Measurements from ENCODE around the gene RPL37A. TPM values are rescaled to one million over a fixed set of nuclear protein-coding genes. Genes with fewer than 3 reads are reported as not detected.

Gene RPL37A
- 1,000 to 10,000 TPM; 2,149 to 2,170 TPM for total RNA-seq

GRCh38 chr2:216498379-216499352 lies at the start of gene RPL37A:
RPL37A (plus strand) TSS chr2:216498844; CDS start chr2:216498875, 31 bp downstream.
- Mint-ChIP-seq H3K4me3 (peak within 1 kb of the TSS; percentile 91), H3K27ac (peak within 1 kb of the TSS; percentile 87), H3K9me3 (no peaks in the 10 kb centered on the region), H3K27me3 (no peaks in the 10 kb centered on the region), H3K36me3 (ENCODE audit: low read depth) (peaks cover 44% of the 10 kb centered on the region), H3K4me1 (peaks cover 65% of the 10 kb centered on the region)
- ChIA-PET POLR2A (interaction anchor here (0.5 to 2.1 kb wide), 13 partner anchors 9 to 388 kb away, joined by 3 to 11 read pairs (median 4); no protein-coding TSS in a partner anchor), CTCF (interaction anchor here (0.7 to 2.0 kb wide), 4 partner anchors 18 to 384 kb away, joined by 3 to 9 read pairs (median 6); partner anchors contain the start of gene SMARCAL1)
- peak; percentile 91 for DNase-seq

GRCh38 chr2:216450346-216450745 lies 48.3 kb upstream of the RPL37A start:
- H3K4me1 Mint-ChIP-seq: no peaks in the 10 kb centered on the region
- peaks cover 80% of the 10 kb centered on the region for H3K36me3 Mint-ChIP-seq (ENCODE audit: low read depth)
- peaks cover 2% of the 10 kb centered on the region for H3K9me3 Mint-ChIP-seq
- POLR2A ChIA-PET: no interaction called here
- no peak overlapping the region for H3K4me3 Mint-ChIP-seq
- CTCF ChIA-PET: no interaction called here
- H3K27ac Mint-ChIP-seq: no peak overlapping the region
- DNase-seq: no peak
- no peaks in the 10 kb centered on the region for H3K27me3 Mint-ChIP-seq

- DNase-seq: no peak
- peaks cover 83% of the 10 kb centered on the region for H3K36me3 Mint-ChIP-seq (ENCODE audit: low read depth)
- ChIA-PET CTCF (no interaction called here), POLR2A (no interaction called here)
- H3K27ac Mint-ChIP-seq: no peak overlapping the region
- no peaks in the 10 kb centered on the region for H3K4me1 Mint-ChIP-seq
- no peak overlapping the region for H3K4me3 Mint-ChIP-seq
- H3K9me3 Mint-ChIP-seq: peaks cover 2% of the 10 kb centered on the region
- no peaks in the 10 kb centered on the region for H3K27me3 Mint-ChIP-seq
Observed at GRCh38 chr2:216450784-216451183, 47.9 kb upstream of the RPL37A start.

- Mint-ChIP-seq H3K36me3 (ENCODE audit: low read depth) (peaks cover 60% of the 10 kb centered on the region), H3K9me3 (no peaks in the 10 kb centered on the region), H3K27me3 (no peaks in the 10 kb centered on the region), H3K4me3 (no peak overlapping the region), H3K27ac (no peak overlapping the region), H3K4me1 (no peaks in the 10 kb centered on the region)
- ChIA-PET POLR2A (no interaction called here), CTCF (no interaction called here)
- no peak for DNase-seq
Observed at GRCh38 chr2:216453955-216454614, 44.6 kb upstream of the RPL37A start.

GRCh38 chr2:216463148-216463547 lies 35.5 kb upstream of the RPL37A start:
- Mint-ChIP-seq H3K4me1 (no peaks in the 10 kb centered on the region), H3K4me3 (no peak overlapping the region), H3K27me3 (no peaks in the 10 kb centered on the region), H3K9me3 (no peaks in the 10 kb centered on the region), H3K36me3 (ENCODE audit: low read depth) (peaks cover 5% of the 10 kb centered on the region), H3K27ac (no peak overlapping the region)
- CTCF ChIA-PET: no interaction called here
- DNase-seq: no peak
- POLR2A ChIA-PET: no interaction called here

GRCh38 chr2:216464104-216464720 lies 34.4 kb upstream of the RPL37A start:
- Mint-ChIP-seq H3K4me3 (no peak overlapping the region), H3K9me3 (no peaks in the 10 kb centered on the region), H3K36me3 (ENCODE audit: low read depth) (peaks cover 3% of the 10 kb centered on the region), H3K4me1 (no peaks in the 10 kb centered on the region), H3K27ac (no peak overlapping the region), H3K27me3 (no peaks in the 10 kb centered on the region)
- ChIA-PET CTCF (no interaction called here), POLR2A (no interaction called here)
- no peak for DNase-seq

GRCh38 chr2:216465579-216466195 lies 33.0 kb upstream of the RPL37A start:
- ChIA-PET POLR2A (no interaction called here), CTCF (no interaction called here)
- Mint-ChIP-seq H3K36me3 (ENCODE audit: low read depth) (peaks cover 7% of the 10 kb centered on the region), H3K9me3 (no peaks in the 10 kb centered on the region), H3K4me3 (no peak overlapping the region), H3K27me3 (no peaks in the 10 kb centered on the region), H3K27ac (no peak overlapping the region), H3K4me1 (no peaks in the 10 kb centered on the region)
- no peak for DNase-seq

- H3K4me1 Mint-ChIP-seq: no peaks in the 10 kb centered on the region
- no peak for DNase-seq
- no peaks in the 10 kb centered on the region for H3K27me3 Mint-ChIP-seq
- CTCF ChIA-PET: interaction anchor here (0.6 kb wide), 2 partner anchors 956 to 1953 kb away, joined by 3 read pairs; no protein-coding TSS in a partner anchor
- peaks cover 7% of the 10 kb centered on the region for H3K36me3 Mint-ChIP-seq (ENCODE audit: low read depth)
- H3K27ac Mint-ChIP-seq: no peak overlapping the region
- POLR2A ChIA-PET: interaction anchor here (1.0 kb wide), 1 partner anchor 9 kb away, joined by 4 read pairs; no protein-coding TSS in a partner anchor
- H3K4me3 Mint-ChIP-seq: no peak overlapping the region
- H3K9me3 Mint-ChIP-seq: no peaks in the 10 kb centered on the region
Observed at GRCh38 chr2:216467845-216468244, 30.8 kb upstream of the RPL37A start.

- Mint-ChIP-seq H3K9me3 (no peaks in the 10 kb centered on the region), H3K27ac (no peak overlapping the region), H3K27me3 (no peaks in the 10 kb centered on the region), H3K36me3 (ENCODE audit: low read depth) (peaks cover 4% of the 10 kb centered on the region), H3K4me3 (no peak overlapping the region), H3K4me1 (peaks cover under 1% of the 10 kb centered on the region)
- DNase-seq: no peak
- CTCF ChIA-PET: no interaction called here
- POLR2A ChIA-PET: interaction anchor here (0.6 kb wide), 1 partner anchor 41 kb away, joined by 5 read pairs; no protein-coding TSS in a partner anchor
Observed at GRCh38 chr2:216469661-216470060, 29.0 kb upstream of the RPL37A start.

- Mint-ChIP-seq H3K4me1 (peaks cover 13% of the 10 kb centered on the region), H3K9me3 (no peaks in the 10 kb centered on the region), H3K4me3 (no peak overlapping the region), H3K27me3 (no peaks in the 10 kb centered on the region), H3K36me3 (ENCODE audit: low read depth) (peaks cover 20% of the 10 kb centered on the region), H3K27ac (no peak overlapping the region)
- ChIA-PET POLR2A (no interaction called here), CTCF (no interaction called here)
- no peak for DNase-seq
Observed at GRCh38 chr2:216473187-216473586, 25.5 kb upstream of the RPL37A start.

- Mint-ChIP-seq H3K27me3 (no peaks in the 10 kb centered on the region), H3K4me1 (peaks cover 14% of the 10 kb centered on the region), H3K4me3 (no peak overlapping the region), H3K27ac (no peak overlapping the region), H3K9me3 (no peaks in the 10 kb centered on the region), H3K36me3 (ENCODE audit: low read depth) (peaks cover 20% of the 10 kb centered on the region)
- peak; percentile 25 for DNase-seq
- CTCF ChIA-PET: no interaction called here
- POLR2A ChIA-PET: interaction anchor here (2.5 kb wide), 1 partner anchor 23 kb away, joined by 9 read pairs; the partner anchor contains the start of gene RPL37A
Observed at GRCh38 chr2:216474925-216475670, 23.5 kb upstream of the RPL37A start.

- no peak overlapping the region for H3K4me3 Mint-ChIP-seq
- DNase-seq: no peak
- peaks cover 26% of the 10 kb centered on the region for H3K36me3 Mint-ChIP-seq (ENCODE audit: low read depth)
- no peak overlapping the region for H3K27ac Mint-ChIP-seq
- H3K27me3 Mint-ChIP-seq: no peaks in the 10 kb centered on the region
- no peaks in the 10 kb centered on the region for H3K9me3 Mint-ChIP-seq
- ChIA-PET CTCF (interaction anchor here (0.6 kb wide), 1 partner anchor 40 kb away, joined by 4 read pairs; no protein-coding TSS in a partner anchor), POLR2A (interaction anchor here (2.5 kb wide), 1 partner anchor 22 kb away, joined by 9 read pairs; the partner anchor contains the start of gene RPL37A)
- peaks cover 14% of the 10 kb centered on the region for H3K4me1 Mint-ChIP-seq
Observed at GRCh38 chr2:216475767-216476166, 22.9 kb upstream of the RPL37A start.

All from activated CD4-positive, alpha-beta memory T cell treated with anti-CD3 and anti-CD28 coated beads, Interleukin-2, amount 10 ng/mL, durations not matched to agents 7 days and 5 days (primary cell).